CD4-positive, alpha-beta T cell treated with Interleukin-15 for 1 hour (primary cell): Measurements from ENCODE around the gene ABCA13.

ENCODE experiments used
- DNase-seq: peaks from one replicate; pipeline ENCODE4 v3.0.0-alpha.2; 2020

Gene ABCA13

GRCh38 chr7:48443051-48443450, 271.8 kb downstream of the ABCA13 start:
- DNase-seq = no peak

- DNase-seq = no peak
Measured at GRCh38 chr7:48446721-48447120, 275.5 kb downstream of the ABCA13 start.

GRCh38 chr7:48452218-48452617, 281.0 kb downstream of the ABCA13 start:
- DNase-seq = no peak

- DNase-seq = no peak
Measured at GRCh38 chr7:48454750-48455192, 283.5 kb downstream of the ABCA13 start.

GRCh38 chr7:48455363-48455762, 284.1 kb downstream of the ABCA13 start:
- DNase-seq = no peak

GRCh38 chr7:48458701-48459524, 287.7 kb downstream of the ABCA13 start:
- DNase-seq = no peak

GRCh38 chr7:48466713-48467112, 295.5 kb downstream of the ABCA13 start:
- no peak for DNase-seq

- DNase-seq = no peak
Measured at GRCh38 chr7:48471196-48471595, 299.9 kb downstream of the ABCA13 start.

- DNase-seq = no peak
Measured at GRCh38 chr7:48472640-48473039, 301.4 kb downstream of the ABCA13 start.

- no peak for DNase-seq
Measured at GRCh38 chr7:48473205-48473865, 302.1 kb downstream of the ABCA13 start.

GRCh38 chr7:48481235-48481634, 310.0 kb downstream of the ABCA13 start:
- no peak for DNase-seq

- DNase-seq = no peak
Measured at GRCh38 chr7:48497521-48497920, 326.3 kb downstream of the ABCA13 start.

GRCh38 chr7:48502021-48502420, 330.8 kb downstream of the ABCA13 start:
- no peak for DNase-seq

GRCh38 chr7:48505051-48505450, 333.8 kb downstream of the ABCA13 start:
- DNase-seq = no peak

- no peak for DNase-seq
Measured at GRCh38 chr7:48505466-48505865, 334.2 kb downstream of the ABCA13 start.

GRCh38 chr7:48506569-48506968, 335.3 kb downstream of the ABCA13 start:
- no peak for DNase-seq

GRCh38 chr7:48511080-48511479, 339.8 kb downstream of the ABCA13 start:
- DNase-seq = no peak

GRCh38 chr7:48512892-48513291, 341.6 kb downstream of the ABCA13 start:
- no peak for DNase-seq

GRCh38 chr7:48515171-48515570, 343.9 kb downstream of the ABCA13 start:
- DNase-seq = no peak

GRCh38 chr7:48518092-48518491, 346.8 kb downstream of the ABCA13 start:
- DNase-seq = no peak

- no peak for DNase-seq
Measured at GRCh38 chr7:48522692-48523091, 351.4 kb downstream of the ABCA13 start.

GRCh38 chr7:48525736-48526732, 354.8 kb downstream of the ABCA13 start:
- DNase-seq = no peak

- DNase-seq = no peak
Measured at GRCh38 chr7:48528646-48529045, 357.4 kb downstream of the ABCA13 start.
